ENCODE data around the gene PARD3. TPM values are rescaled to one million over a fixed set of nuclear protein-coding genes. Genes with fewer than 3 reads are reported as not detected.
"Not testable (repeated sequence)": the region's sequence is repeated elsewhere in the genome, so short reads cannot be mapped to it uniquely, and the experiment has no call there.

Gene PARD3
- total and polyA plus RNA-seq, 2 donors (not counting 3 experiments of a cell fraction or from before 2014, with no cell fraction given), result 7.3 to 24.1 TPM

DNA sequence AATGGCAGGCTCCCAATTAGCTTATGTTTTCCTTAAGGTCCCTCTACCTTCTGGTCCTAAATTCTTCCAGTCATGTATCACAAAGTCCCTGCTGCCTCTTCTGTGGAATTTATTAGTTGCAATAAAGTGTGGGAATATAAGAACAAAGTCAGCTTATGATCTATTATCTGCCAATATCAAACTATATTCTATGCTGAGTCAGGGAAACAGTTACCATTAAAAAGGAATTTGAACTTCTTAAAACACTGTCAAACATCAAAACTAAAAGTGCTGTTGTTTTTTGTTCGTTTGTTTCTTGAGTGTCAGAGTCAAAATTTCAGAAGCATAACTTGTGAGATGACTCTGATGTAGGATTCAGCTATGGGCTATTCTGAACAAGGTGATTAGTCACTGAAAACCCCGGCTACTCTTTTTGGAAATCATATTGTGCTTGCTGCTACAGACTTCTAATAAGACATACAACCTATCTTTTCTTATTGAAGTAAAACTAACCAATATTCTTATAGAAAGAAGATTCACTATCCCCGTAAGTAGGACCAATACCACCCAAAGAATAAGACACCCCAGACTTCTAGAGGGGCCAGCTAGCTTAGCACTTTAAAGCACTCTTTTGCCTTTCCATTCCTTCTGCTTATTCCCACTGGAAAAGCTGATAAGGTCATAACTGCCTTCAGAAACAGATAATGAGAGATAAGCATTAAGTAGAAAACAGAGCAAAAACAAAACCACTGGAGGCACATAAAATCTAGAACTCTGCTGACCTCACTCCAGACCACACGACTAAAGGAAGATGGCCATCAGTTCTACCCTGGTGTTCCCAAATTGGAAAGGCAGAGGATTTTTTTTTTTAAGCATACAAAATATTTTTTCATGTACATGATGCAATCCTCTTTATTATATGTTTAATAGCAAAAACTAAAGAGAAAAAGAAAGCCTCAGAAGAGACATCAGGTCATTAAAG lies 370.6 kb downstream of the PARD3 start:
- Histone ChIP-seq H3K9ac (replicated peaks; ENCODE audit: extremely low read depth, insufficient read depth, low read length) (no peak overlapping the region), H3K36me3 (ENCODE audit: control insufficient read depth in 2 of 2, extremely low read depth in 1 of 2, insufficient read depth in 2 of 2, low read length in 2 of 2) (no peaks in the 10 kb centered on the region), H3K4me1 (ENCODE audit: control insufficient read depth, extremely low read depth, insufficient read depth, low read length) (no peaks in the 10 kb centered on the region), H3K9me1 (replicated peaks; ENCODE audit: control insufficient read depth, extremely low read depth, insufficient read depth, low read length) (no peaks in the 10 kb centered on the region), H3K4me3 (replicated peaks in 1 of 3; ENCODE audit: insufficient read depth in 1 of 3, low read depth in 1 of 3, low read length in 3 of 3) (no peak overlapping the region), H3K4me2 (ENCODE audit: insufficient read depth, low read length) (no peak overlapping the region), H3K27me3 (ENCODE audit: control insufficient read depth in 2 of 2, insufficient read depth in 2 of 2, low read length in 2 of 2) (no peaks in the 10 kb centered on the region), H2AFZ (ENCODE audit: low read depth, low read length) (no peak overlapping the region), H4K20me1 (replicated peaks; ENCODE audit: control insufficient read depth, extremely low read depth, insufficient read depth, low read length) (peaks cover 2% of the 10 kb centered on the region), H3K79me2 (ENCODE audit: control insufficient read depth, insufficient read depth, low read length) (no peaks in the 10 kb centered on the region), H3K9me3 (replicated peaks; ENCODE audit: control insufficient read depth, insufficient read depth, low read length) (no peaks in the 10 kb centered on the region), H3K27ac (ENCODE audit: insufficient read depth, low read depth, low read length) (no peak overlapping the region)
- BruUV-seq (replicated peaks), result no TSS peak
- no peak for DNase-seq (ENCODE audit: low read depth, low spot score)
- intact Hi-C loops (cut with micrococcal nuclease) (no loop called here), dilution Hi-C loops (cut with MboI; ENCODE audit: extremely low pct_ligation_motif_present, low sequenced_read_pairs) (no loop called here)
- no peak for FAIRE-seq
- POLR2A ChIA-PET, result no interaction called here
- TF ChIP-seq, protein P1, sequence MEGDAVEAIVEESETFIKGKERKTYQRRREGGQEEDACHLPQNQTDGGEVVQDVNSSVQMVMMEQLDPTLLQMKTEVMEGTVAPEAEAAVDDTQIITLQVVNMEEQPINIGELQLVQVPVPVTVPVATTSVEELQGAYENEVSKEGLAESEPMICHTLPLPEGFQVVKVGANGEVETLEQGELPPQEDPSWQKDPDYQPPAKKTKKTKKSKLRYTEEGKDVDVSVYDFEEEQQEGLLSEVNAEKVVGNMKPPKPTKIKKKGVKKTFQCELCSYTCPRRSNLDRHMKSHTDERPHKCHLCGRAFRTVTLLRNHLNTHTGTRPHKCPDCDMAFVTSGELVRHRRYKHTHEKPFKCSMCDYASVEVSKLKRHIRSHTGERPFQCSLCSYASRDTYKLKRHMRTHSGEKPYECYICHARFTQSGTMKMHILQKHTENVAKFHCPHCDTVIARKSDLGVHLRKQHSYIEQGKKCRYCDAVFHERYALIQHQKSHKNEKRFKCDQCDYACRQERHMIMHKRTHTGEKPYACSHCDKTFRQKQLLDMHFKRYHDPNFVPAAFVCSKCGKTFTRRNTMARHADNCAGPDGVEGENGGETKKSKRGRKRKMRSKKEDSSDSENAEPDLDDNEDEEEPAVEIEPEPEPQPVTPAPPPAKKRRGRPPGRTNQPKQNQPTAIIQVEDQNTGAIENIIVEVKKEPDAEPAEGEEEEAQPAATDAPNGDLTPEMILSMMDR (IDR thresholded peaks at IDR 0.05; ENCODE audit: extremely low read depth in 1 of 2, insufficient read depth in 1 of 2, low read depth in 1 of 2, low read length in 2 of 2), result no peak
- TF ChIP-seq FOS (IDR thresholded peaks at IDR 0.05; ENCODE audit: borderline replicate concordance, insufficient read depth, low read length) (no peak), POLR2A (IDR thresholded peaks at IDR 0.05; ENCODE audit: low read depth, low read length) (no peak), MYC (IDR thresholded peaks at IDR 0.05; ENCODE audit: low read depth, low read length) (no peak), GATA2 (IDR thresholded peaks at IDR 0.05; ENCODE audit: insufficient read depth, insufficient read length, low read depth, low read length) (no peak), EZH2 (IDR thresholded peaks at IDR 0.05; ENCODE audit: borderline replicate concordance, low read depth, low read length, severe bottlenecking) (no peak), JUN (IDR thresholded peaks at IDR 0.05; ENCODE audit: borderline replicate concordance, insufficient read depth, insufficient read length, low read depth) (no peak), POLR2AphosphoS5 (IDR thresholded peaks at IDR 0.05; ENCODE audit: insufficient read depth, low read depth, low read length) (no peak)
- TF ChIP-seq, protein P2, sequence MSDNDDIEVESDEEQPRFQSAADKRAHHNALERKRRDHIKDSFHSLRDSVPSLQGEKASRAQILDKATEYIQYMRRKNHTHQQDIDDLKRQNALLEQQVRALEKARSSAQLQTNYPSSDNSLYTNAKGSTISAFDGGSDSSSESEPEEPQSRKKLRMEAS (IDR thresholded peaks at IDR 0.05; ENCODE audit: insufficient read depth, insufficient read length), result no peak
- CTCF ChIA-PET, result interaction anchor here (0.9 to 2.1 kb wide), 2 partner anchors 10 to 211 kb away, joined by 3 to 5 read pairs; no protein-coding TSS in a partner anchor

DNA sequence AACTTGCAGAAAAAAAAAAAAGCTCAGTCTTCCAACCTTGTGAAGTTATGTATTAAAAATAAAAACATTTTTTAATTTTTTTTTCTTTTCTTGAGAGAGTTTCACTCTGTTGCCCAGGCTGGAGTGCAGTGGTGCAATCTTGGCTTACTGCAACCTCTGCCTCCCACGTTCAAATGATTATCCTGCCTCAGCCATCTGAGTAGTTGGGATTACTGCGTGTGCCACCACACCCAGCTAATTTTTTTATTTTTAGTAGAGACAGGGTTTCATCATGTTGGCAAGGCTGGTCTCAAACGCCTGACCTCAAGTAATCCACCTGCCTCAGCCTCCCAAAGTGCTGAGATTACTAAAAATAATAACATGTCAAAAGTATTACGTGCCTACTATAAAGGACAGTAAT lies 375.7 kb downstream of the PARD3 start:
- intact Hi-C loops (cut with micrococcal nuclease); H3K9me3 ChIP-seq (replicated peaks; ENCODE audit: control insufficient read depth, insufficient read depth, low read length); H4K20me1 ChIP-seq (replicated peaks; ENCODE audit: control insufficient read depth, extremely low read depth, insufficient read depth, low read length); H3K36me3 ChIP-seq (ENCODE audit: control insufficient read depth in 2 of 2, extremely low read depth in 1 of 2, insufficient read depth in 2 of 2, low read length in 2 of 2); H3K27me3 ChIP-seq (ENCODE audit: control insufficient read depth in 2 of 2, insufficient read depth in 2 of 2, low read length in 2 of 2); H3K9ac ChIP-seq (replicated peaks; ENCODE audit: extremely low read depth, insufficient read depth, low read length); H3K4me1 ChIP-seq (ENCODE audit: control insufficient read depth, extremely low read depth, insufficient read depth, low read length); H3K27ac ChIP-seq (ENCODE audit: insufficient read depth, low read depth, low read length); FAIRE-seq; BruUV-seq (replicated peaks); POLR2A ChIA-PET; H2AFZ ChIP-seq (ENCODE audit: low read depth, low read length); dilution Hi-C loops (cut with MboI; ENCODE audit: extremely low pct_ligation_motif_present, low sequenced_read_pairs); DNase-seq (ENCODE audit: low read depth, low spot score); H3K4me2 ChIP-seq (ENCODE audit: insufficient read depth, low read length); H3K4me3 ChIP-seq (replicated peaks in 1 of 3; ENCODE audit: insufficient read depth in 1 of 3, low read depth in 1 of 3, low read length in 3 of 3); H3K79me2 ChIP-seq (ENCODE audit: control insufficient read depth, insufficient read depth, low read length); H3K9me1 ChIP-seq (replicated peaks; ENCODE audit: control insufficient read depth, extremely low read depth, insufficient read depth, low read length): not testable (repeated sequence)
- CTCF ChIA-PET, result interaction anchor here (0.9 to 2.2 kb wide), 4 partner anchors 9 to 199 kb away, joined by 3 to 8 read pairs (median 4); no protein-coding TSS in a partner anchor
